SK-N-SH treated with all-trans-retinoic acid at 6 μM for 48 hours (cell line): Measurements from ENCODE around the gene PARVB.

Source experiments
- ATAC-seq: fragments of 200-7000 bp; cut with Tn5 transposase; 3 replicates; pipeline ENCODE4 v1.9.1; 2020; ENCODE audit warnings: mild to moderate bottlenecking, moderate library complexity
- ARNTL ChIP-seq: fragments of 450-650 bp; formaldehyde crosslinking; IDR thresholded peaks from 2 replicates; pipeline ENCODE4 v1.5.0; 2020; ENCODE audit warnings: low read depth, mild to moderate bottlenecking, moderate library complexity, borderline replicate concordance
- BACH2 ChIP-seq: fragments of 250-450 bp; sonication (Bioruptor Pico); IDR thresholded peaks from 2 replicates; pipeline ENCODE4 v1.9.0; 2021; ENCODE audit warnings: mild to moderate bottlenecking, borderline replicate concordance
- CSDC2 ChIP-seq: fragments of 250-450 bp; sonication (Bioruptor Pico); IDR thresholded peaks from 2 replicates; pipeline ENCODE4 v1.5.0; 2020; ENCODE audit warnings: mild to moderate bottlenecking, moderate library complexity
- ESRRG ChIP-seq: fragments of 250-450 bp; sonication (Bioruptor Pico); IDR thresholded peaks from 2 replicates; pipeline ENCODE4 v1.6.1; 2021; ENCODE audit warnings: mild to moderate bottlenecking
- GLIS3 ChIP-seq: fragments of 250-450 bp; sonication (Bioruptor Pico); IDR thresholded peaks from 2 replicates; pipeline ENCODE4 v1.5.0; 2020; ENCODE audit warnings: mild to moderate bottlenecking, moderate library complexity
- ISL1 ChIP-seq: fragments of 250-450 bp; sonication (Bioruptor Pico); IDR thresholded peaks from 2 replicates; pipeline ENCODE4 v2.1.2; 2022; ENCODE audit warnings: mild to moderate bottlenecking, moderate library complexity
- OSR1 ChIP-seq: fragments of 250-450 bp; sonication (Bioruptor Pico); IDR thresholded peaks from 2 replicates; pipeline ENCODE4 v1.8.0; 2022; ENCODE audit warnings: moderate library complexity, mild to moderate bottlenecking, inconsistent platforms
- PATZ1 ChIP-seq: fragments of 250-450 bp; sonication (Bioruptor Pico); IDR thresholded peaks from 2 replicates; pipeline ENCODE4 v1.8.0; 2020; ENCODE audit warnings: mild to moderate bottlenecking, moderate library complexity, borderline replicate concordance
- PPARA ChIP-seq: fragments of 250-450 bp; sonication (Bioruptor Pico); IDR thresholded peaks from 2 replicates; pipeline ENCODE4 v1.5.0; 2020; ENCODE audit warnings: mild to moderate bottlenecking, borderline replicate concordance
- SNAI2 ChIP-seq: fragments of 250-450 bp; sonication (Bioruptor Pico); IDR thresholded peaks from 2 replicates; pipeline ENCODE4 v1.5.0; 2020; ENCODE audit warnings: mild to moderate bottlenecking, moderate library complexity
- TCF4 ChIP-seq: fragments of 250-450 bp; sonication (Bioruptor Pico); IDR thresholded peaks from 2 replicates; pipeline ENCODE4 v1.8.0; 2021; ENCODE audit warnings: mild to moderate bottlenecking, moderate library complexity, borderline replicate concordance
- TOX ChIP-seq: fragments of 250-450 bp; sonication (Bioruptor Pico); IDR thresholded peaks from 2 replicates; pipeline ENCODE4 v1.8.0; 2021; ENCODE audit warnings: mild to moderate bottlenecking, moderate library complexity, borderline replicate concordance
- ZC3H10 ChIP-seq: fragments of 250-450 bp; sonication (Bioruptor Pico); IDR thresholded peaks from 2 replicates; pipeline ENCODE4 v1.5.1; 2021; ENCODE audit warnings: mild to moderate bottlenecking, moderate library complexity
- ZFP3 ChIP-seq: fragments of 250-450 bp; sonication (Bioruptor Pico); IDR thresholded peaks from 2 replicates; pipeline ENCODE4 v1.5.0; 2020; ENCODE audit warnings: mild to moderate bottlenecking, moderate library complexity
- ZFP30 ChIP-seq: fragments of 450-650 bp; formaldehyde crosslinking; IDR thresholded peaks from 2 replicates; pipeline ENCODE4 v1.5.0; 2022; ENCODE audit warnings: mild to moderate bottlenecking, moderate library complexity
- ZNF565 ChIP-seq: fragments of 450-650 bp; formaldehyde crosslinking; conservative IDR thresholded peaks from 2 replicates; pipeline ENCODE4 v1.5.0; 2020; ENCODE audit warnings: low read depth, mild to moderate bottlenecking, moderate library complexity
- ZNF70 ChIP-seq: fragments of 450-650 bp; formaldehyde crosslinking; IDR thresholded peaks from 2 replicates; pipeline ENCODE4 v1.5.0; 2020; ENCODE audit warnings: mild to moderate bottlenecking, moderate library complexity
- ZNF8 ChIP-seq: fragments of 450-650 bp; formaldehyde crosslinking; IDR thresholded peaks from 2 replicates; pipeline ENCODE4 v1.5.0; 2020; ENCODE audit warnings: mild to moderate bottlenecking, moderate library complexity
- TF ChIP-seq, protein P1 (sequence below): fragments of 250-450 bp; sonication (Bioruptor Pico); IDR thresholded peaks from 2 replicates; pipeline ENCODE4 v1.5.1; 2021; ENCODE audit warnings: mild to moderate bottlenecking, moderate library complexity
- TF ChIP-seq, protein P2 (sequence below): fragments of 250-450 bp; sonication (Bioruptor Pico); IDR thresholded peaks from 2 replicates; pipeline ENCODE4 v1.8.0; 2021; ENCODE audit warnings: low read depth, mild to moderate bottlenecking, moderate library complexity, borderline replicate concordance
- TF ChIP-seq, protein P3 (sequence below): fragments of 250-450 bp; sonication (Bioruptor Pico); IDR thresholded peaks from 2 replicates; pipeline ENCODE4 v1.5.0; 2020; ENCODE audit warnings: mild to moderate bottlenecking, moderate library complexity
- TF ChIP-seq, protein P4 (sequence below): fragments of 250-450 bp; sonication (Bioruptor Pico); IDR thresholded peaks from 2 replicates; pipeline ENCODE4 v1.5.1; 2020; ENCODE audit warnings: low read depth, mild to moderate bottlenecking, moderate library complexity

The PARVB gene

GRCh38 chr22:44131989-44132685 lies 108.0 kb downstream of the PARVB start:
- TF ChIP-seq, protein P1, sequence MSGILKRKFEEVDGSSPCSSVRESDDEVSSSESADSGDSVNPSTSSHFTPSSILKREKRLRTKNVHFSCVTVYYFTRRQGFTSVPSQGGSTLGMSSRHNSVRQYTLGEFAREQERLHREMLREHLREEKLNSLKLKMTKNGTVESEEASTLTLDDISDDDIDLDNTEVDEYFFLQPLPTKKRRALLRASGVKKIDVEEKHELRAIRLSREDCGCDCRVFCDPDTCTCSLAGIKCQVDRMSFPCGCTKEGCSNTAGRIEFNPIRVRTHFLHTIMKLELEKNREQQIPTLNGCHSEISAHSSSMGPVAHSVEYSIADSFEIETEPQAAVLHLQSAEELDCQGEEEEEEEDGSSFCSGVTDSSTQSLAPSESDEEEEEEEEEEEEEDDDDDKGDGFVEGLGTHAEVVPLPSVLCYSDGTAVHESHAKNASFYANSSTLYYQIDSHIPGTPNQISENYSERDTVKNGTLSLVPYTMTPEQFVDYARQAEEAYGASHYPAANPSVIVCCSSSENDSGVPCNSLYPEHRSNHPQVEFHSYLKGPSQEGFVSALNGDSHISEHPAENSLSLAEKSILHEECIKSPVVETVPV (CRISPR knock-in tag): no peak
- TF ChIP-seq TCF4: no peak
- TF ChIP-seq, protein P2, sequence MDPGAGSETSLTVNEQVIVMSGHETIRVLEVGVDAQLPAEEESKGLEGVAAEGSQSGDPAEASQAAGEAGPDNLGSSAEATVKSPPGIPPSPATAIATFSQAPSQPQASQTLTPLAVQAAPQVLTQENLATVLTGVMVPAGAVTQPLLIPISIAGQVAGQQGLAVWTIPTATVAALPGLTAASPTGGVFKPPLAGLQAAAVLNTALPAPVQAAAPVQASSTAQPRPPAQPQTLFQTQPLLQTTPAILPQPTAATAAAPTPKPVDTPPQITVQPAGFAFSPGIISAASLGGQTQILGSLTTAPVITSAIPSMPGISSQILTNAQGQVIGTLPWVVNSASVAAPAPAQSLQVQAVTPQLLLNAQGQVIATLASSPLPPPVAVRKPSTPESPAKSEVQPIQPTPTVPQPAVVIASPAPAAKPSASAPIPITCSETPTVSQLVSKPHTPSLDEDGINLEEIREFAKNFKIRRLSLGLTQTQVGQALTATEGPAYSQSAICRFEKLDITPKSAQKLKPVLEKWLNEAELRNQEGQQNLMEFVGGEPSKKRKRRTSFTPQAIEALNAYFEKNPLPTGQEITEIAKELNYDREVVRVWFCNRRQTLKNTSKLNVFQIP: no peak
- TF ChIP-seq PPARA (CRISPR knock-in tag): no peak
- no peak for TF ChIP-seq GLIS3
- TF ChIP-seq ZNF8 (CRISPR knock-in tag): no peak
- TF ChIP-seq ZNF70: no peak
- TF ChIP-seq ZNF565: no peak
- TF ChIP-seq, protein P3, sequence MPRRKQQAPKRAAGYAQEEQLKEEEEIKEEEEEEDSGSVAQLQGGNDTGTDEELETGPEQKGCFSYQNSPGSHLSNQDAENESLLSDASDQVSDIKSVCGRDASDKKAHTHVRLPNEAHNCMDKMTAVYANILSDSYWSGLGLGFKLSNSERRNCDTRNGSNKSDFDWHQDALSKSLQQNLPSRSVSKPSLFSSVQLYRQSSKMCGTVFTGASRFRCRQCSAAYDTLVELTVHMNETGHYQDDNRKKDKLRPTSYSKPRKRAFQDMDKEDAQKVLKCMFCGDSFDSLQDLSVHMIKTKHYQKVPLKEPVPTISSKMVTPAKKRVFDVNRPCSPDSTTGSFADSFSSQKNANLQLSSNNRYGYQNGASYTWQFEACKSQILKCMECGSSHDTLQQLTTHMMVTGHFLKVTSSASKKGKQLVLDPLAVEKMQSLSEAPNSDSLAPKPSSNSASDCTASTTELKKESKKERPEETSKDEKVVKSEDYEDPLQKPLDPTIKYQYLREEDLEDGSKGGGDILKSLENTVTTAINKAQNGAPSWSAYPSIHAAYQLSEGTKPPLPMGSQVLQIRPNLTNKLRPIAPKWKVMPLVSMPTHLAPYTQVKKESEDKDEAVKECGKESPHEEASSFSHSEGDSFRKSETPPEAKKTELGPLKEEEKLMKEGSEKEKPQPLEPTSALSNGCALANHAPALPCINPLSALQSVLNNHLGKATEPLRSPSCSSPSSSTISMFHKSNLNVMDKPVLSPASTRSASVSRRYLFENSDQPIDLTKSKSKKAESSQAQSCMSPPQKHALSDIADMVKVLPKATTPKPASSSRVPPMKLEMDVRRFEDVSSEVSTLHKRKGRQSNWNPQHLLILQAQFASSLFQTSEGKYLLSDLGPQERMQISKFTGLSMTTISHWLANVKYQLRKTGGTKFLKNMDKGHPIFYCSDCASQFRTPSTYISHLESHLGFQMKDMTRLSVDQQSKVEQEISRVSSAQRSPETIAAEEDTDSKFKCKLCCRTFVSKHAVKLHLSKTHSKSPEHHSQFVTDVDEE (CRISPR knock-in tag): no peak
- no peak for TF ChIP-seq ZC3H10
- TF ChIP-seq ARNTL (CRISPR knock-in tag): no peak
- no peak for TF ChIP-seq ZFP30
- TF ChIP-seq ZFP3: no peak
- TF ChIP-seq TOX (CRISPR knock-in tag): no peak
- no peak for TF ChIP-seq SNAI2 (CRISPR knock-in tag)
- no peak for TF ChIP-seq ISL1
- no peak for TF ChIP-seq ESRRG (CRISPR knock-in tag)
- TF ChIP-seq PATZ1 (CRISPR knock-in tag): no peak
- TF ChIP-seq BACH2 (CRISPR knock-in tag): no peak
- no peak for TF ChIP-seq CSDC2 (CRISPR knock-in tag)
- no peak for ATAC-seq

DNA sequence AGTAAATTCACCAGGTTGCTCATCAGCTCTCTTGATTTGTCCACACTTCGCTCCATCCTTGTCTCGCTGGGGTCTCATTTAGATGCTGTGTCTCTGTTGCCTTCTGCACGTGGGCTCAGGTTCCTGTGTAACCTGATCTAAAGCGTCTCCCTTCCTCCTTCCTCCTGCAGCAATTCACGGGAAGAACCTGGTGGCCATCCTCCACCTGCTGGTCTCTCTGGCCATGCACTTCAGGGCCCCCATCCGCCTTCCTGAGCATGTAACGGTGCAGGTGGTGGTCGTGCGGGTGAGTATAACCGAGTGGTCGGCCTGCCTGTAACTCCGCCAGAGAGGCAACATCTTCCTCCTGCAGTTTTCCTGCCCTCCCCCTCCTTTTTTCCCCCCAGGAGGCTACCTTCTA lies 108.6 kb downstream of the PARVB start:
- TF ChIP-seq ZNF565 (no peak), ZFP30 (no peak)
- TF ChIP-seq, protein P2: no peak
- TF ChIP-seq, protein P4, sequence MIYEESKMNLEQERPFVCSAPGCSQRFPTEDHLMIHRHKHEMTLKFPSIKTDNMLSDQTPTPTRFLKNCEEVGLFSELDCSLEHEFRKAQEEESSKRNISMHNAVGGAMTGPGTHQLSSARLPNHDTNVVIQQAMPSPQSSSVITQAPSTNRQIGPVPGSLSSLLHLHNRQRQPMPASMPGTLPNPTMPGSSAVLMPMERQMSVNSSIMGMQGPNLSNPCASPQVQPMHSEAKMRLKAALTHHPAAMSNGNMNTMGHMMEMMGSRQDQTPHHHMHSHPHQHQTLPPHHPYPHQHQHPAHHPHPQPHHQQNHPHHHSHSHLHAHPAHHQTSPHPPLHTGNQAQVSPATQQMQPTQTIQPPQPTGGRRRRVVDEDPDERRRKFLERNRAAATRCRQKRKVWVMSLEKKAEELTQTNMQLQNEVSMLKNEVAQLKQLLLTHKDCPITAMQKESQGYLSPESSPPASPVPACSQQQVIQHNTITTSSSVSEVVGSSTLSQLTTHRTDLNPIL (CRISPR knock-in tag): no peak
- no peak for ATAC-seq

DNA sequence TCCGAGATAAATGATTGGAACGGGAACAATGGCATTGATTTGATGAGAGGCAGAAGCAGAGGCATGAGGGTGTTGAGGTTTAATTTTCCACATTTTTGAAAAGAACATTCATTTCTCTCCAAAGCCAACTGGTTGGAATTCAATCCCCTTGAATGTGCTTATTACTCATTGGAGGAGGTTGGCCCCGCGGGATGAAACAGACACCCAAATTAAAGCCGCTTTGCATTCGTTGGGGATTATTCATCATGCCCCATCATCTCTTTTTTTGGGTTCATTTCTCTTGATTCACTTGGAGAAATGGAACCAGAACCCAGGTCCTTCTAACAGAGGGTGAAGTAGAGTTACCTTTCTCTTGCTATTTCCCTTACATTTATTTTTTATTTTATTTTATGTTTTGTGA lies 109.1 kb downstream of the PARVB start:
- no peak for ATAC-seq
- TF ChIP-seq PATZ1 (CRISPR knock-in tag) (no peak), OSR1 (CRISPR knock-in tag) (no peak)
